Lower leg skin (tissue), 4 donors: ENCODE results near the gene LYPD3. TPM values are rescaled to one million over a fixed set of nuclear protein-coding genes. Genes with fewer than 3 reads are reported as not detected.

ENCODE experiments used
- DNase-seq, 2 donors: peaks; one replicate each; pipeline ENCODE4 v3.0.0-alpha.2; 2019; ENCODE audit warnings: low spot score in 2 of 2
- H3K4me3 ChIP-seq: fragments of 200-600 bp; sonication (generic); 2 replicates; pipeline ENCODE4 v1.5.1; 2017; ENCODE audit warnings: mild to moderate bottlenecking, low read depth; ENCODE audit not compliant: poor library complexity, severe bottlenecking
- POLR2A ChIP-seq, 2 donors: fragments of 450-650 bp; IDR thresholded peaks; one replicate each; pipeline ENCODE4 v1.6.1; 2016 to 2017; ENCODE audit warnings: antibody characterized with exemption in 2 of 2, mild to moderate bottlenecking in 1 of 2, moderate library complexity in 1 of 2
- WGBS, 2 donors: methylation state at CpG; one replicate each; pipeline ENCODE4 v1.1.5; 2018; 5-methylcytosine and 5-hydroxymethylcytosine counted together
- intact Hi-C: fragments of 100-400 bp; cut with DNase I; formaldehyde crosslinking; loops from one replicate; pipeline ENCODE4 v1.15.0; 2023; ENCODE audit warnings: low total_unique reads
- total RNA-seq, 4 donors: library from RNA; depleted of rRNA; stranded (reverse); fragments of >200 nt; gene quantifications; one replicate each; pipeline ENCODE4 v1.1.0, GENCODE V29; 2016
- TF ChIP-seq, protein P1 (sequence below), 3 donors: fragments of 450-650 bp; IDR thresholded peaks; one replicate each; pipeline ENCODE4 v1.5.1; 2016; ENCODE audit warnings: antibody characterized with exemption in 3 of 3, mild to moderate bottlenecking in 3 of 3, moderate library complexity in 2 of 3

The LYPD3 gene
- total RNA-seq, 4 donors from 2014 or later: 344 to 549 (median 466) TPM

DNA sequence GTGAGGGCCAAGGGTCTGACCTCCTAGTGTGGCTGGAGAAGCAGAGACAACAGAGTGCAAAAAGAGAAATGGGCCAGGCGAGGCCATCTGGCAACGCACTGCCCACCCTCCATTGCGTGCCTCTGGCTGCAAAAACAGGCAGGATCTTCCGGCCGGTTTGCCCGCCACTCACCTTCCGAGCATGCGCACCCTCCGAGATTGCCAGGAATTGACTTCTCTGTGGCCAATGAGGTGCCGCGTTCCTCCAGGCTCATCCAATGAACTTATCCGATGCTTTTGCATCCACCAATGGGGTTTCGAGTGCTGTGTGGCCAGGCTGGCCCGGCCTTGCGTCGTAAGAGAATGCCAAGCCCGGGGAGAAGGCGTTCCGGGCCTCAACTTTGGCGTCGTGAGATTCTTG, 50.9 kb downstream of the LYPD3 start, which contains the start of gene TEX101:
Gene TEX101, plus strand, starts transcription at position 337 of the 400 bp plus-strand sequence. CDS start 1,030 bp downstream, outside the sequence.
- peak in 1 of 2 donors; percentile 43 for DNase-seq
- intact Hi-C loops: no loop called here
- WGBS, 2 donors: 94 to 96% methylated on average over 21 of the region's 21 CpGs

DNA sequence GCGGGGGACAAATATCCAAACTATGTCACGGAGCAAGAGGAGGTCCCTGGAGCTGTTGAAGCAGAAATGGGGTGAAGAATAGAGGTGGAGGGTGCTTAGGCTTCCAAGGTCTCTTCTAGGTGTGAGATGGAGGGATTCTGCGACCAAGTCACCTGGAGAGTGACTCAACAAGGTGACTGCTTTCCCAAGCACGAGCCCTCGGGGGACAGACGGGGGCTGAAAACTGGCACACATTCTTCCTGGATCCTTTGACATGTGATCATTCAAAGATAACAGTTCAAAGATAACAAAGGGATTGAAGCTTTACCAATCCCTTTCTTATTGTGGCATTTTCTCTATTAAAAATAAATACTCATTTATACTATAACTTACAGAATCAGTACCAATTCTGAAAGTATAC, 53.0 kb downstream of the LYPD3 start:
- DNase-seq: peak in 1 of 2 donors; percentile 7
- intact Hi-C loops: no loop called here
- H3K4me3 ChIP-seq: no peak overlapping the region
- TF ChIP-seq, protein P1, sequence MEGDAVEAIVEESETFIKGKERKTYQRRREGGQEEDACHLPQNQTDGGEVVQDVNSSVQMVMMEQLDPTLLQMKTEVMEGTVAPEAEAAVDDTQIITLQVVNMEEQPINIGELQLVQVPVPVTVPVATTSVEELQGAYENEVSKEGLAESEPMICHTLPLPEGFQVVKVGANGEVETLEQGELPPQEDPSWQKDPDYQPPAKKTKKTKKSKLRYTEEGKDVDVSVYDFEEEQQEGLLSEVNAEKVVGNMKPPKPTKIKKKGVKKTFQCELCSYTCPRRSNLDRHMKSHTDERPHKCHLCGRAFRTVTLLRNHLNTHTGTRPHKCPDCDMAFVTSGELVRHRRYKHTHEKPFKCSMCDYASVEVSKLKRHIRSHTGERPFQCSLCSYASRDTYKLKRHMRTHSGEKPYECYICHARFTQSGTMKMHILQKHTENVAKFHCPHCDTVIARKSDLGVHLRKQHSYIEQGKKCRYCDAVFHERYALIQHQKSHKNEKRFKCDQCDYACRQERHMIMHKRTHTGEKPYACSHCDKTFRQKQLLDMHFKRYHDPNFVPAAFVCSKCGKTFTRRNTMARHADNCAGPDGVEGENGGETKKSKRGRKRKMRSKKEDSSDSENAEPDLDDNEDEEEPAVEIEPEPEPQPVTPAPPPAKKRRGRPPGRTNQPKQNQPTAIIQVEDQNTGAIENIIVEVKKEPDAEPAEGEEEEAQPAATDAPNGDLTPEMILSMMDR (IDR thresholded peaks at IDR 0.05): no peak
- no peak for TF ChIP-seq POLR2A (IDR thresholded peaks at IDR 0.05)
- WGBS, 2 donors: 67 to 84% methylated on average over 6 of the region's 6 CpGs

More for the DNA sequence above, 50.9 kb downstream of the LYPD3 start, which contains the start of gene TEX101:
- H3K4me3 ChIP-seq: no peak within 1 kb of the TSS
- TF ChIP-seq POLR2A (IDR thresholded peaks at IDR 0.05): no peak

Other genes with a start within 250 kb of the LYPD3 start
- gene PSG9, start 196.1 kb downstream of the LYPD3 start, total RNA-seq: not detected
- under 1 TPM in 3 of 4 donors, not detected in 1; 0.34 to 0.94 (median 0.63) TPM for gene CD177, start 111.9 kb downstream of the LYPD3 start, total RNA-seq
- gene TEX101, start 50.7 kb downstream of the LYPD3 start, total RNA-seq: under 1 TPM in 1 of 4 donors, not detected in 3; 0.74 TPM
- gene PHLDB3, start 39.1 kb upstream of the LYPD3 start, total RNA-seq: 100 to 1,000 TPM in 2 of 4 donors, 10 to 100 TPM in 2; 86.9 to 136 (median 114) TPM
- 10 to 100 TPM; 63.4 to 79.3 (median 72.8) TPM for gene ETHE1, start 61.6 kb upstream of the LYPD3 start, total RNA-seq
- gene ZNF575, start 67.6 kb upstream of the LYPD3 start, total RNA-seq: under 1 TPM in 3 of 4 donors, not detected in 1; 0.42 to 0.94 (median 0.88) TPM
- 10 to 100 TPM; 27.9 to 37.6 (median 31.5) TPM for gene XRCC1, start 109.9 kb upstream of the LYPD3 start, total RNA-seq
- 10 to 100 TPM in 1 of 4 donors, 1 to 10 TPM in 2, under 1 TPM in 1; 0.99 to 16.4 (median 3.1) TPM for gene PINLYP, start 110.2 kb upstream of the LYPD3 start, total RNA-seq
- gene IRGQ, start 130.5 kb upstream of the LYPD3 start, total RNA-seq: 10 to 100 TPM; 17.4 to 38.9 (median 21.7) TPM
- gene ZNF576, start 131.0 kb upstream of the LYPD3 start, total RNA-seq: 10 to 100 TPM in 3 of 4 donors, 1 to 10 TPM in 1; 4.8 to 16.8 (median 14.3) TPM
- under 1 TPM; 0.15 to 0.27 (median 0.17) TPM for gene SRRM5, start 146.5 kb upstream of the LYPD3 start, total RNA-seq
- 10 to 100 TPM in 3 of 4 donors, 1 to 10 TPM in 1; 5.3 to 27.3 (median 15.1) TPM for gene ZNF428, start 154.0 kb upstream of the LYPD3 start, total RNA-seq
- 10 to 100 TPM; 22.3 to 56.0 (median 29.6) TPM for gene CADM4, start 174.2 kb upstream of the LYPD3 start, total RNA-seq
- gene PLAUR, start 204.6 kb upstream of the LYPD3 start, total RNA-seq: 10 to 100 TPM in 1 of 4 donors, 1 to 10 TPM in 3; 4.1 to 11.1 (median 9.0) TPM